Upper lobe of right lung (tissue), 1 donor: Measurements from ENCODE around the gene DGKZ. TPM values are rescaled to one million over a fixed set of nuclear protein-coding genes. Genes with fewer than 3 reads are reported as not detected.

ENCODE experiments used
- ATAC-seq: fragments of 200-7000 bp; cut with Tn5 transposase; one replicate; pipeline ENCODE4 v1.9.1; 2020; ENCODE audit warnings: mild to moderate bottlenecking, moderate library complexity
- DNase-seq: peaks from one replicate; pipeline ENCODE4 v3.0.0-alpha.2; 2020
- H3K27ac ChIP-seq: fragments of 200-600 bp; one replicate; pipeline ENCODE4 v1.8.0; 2022
- H3K27me3 ChIP-seq: fragments of 200-600 bp; one replicate; pipeline ENCODE4 v1.8.0; 2022; ENCODE audit warnings: mild to moderate bottlenecking
- H3K36me3 ChIP-seq: fragments of 200-600 bp; one replicate; pipeline ENCODE4 v1.8.0; 2022
- H3K4me1 ChIP-seq: fragments of 200-600 bp; one replicate; pipeline ENCODE4 v1.8.0; 2022
- H3K4me3 ChIP-seq: fragments of 200-600 bp; one replicate; pipeline ENCODE4 v1.8.0; 2022; ENCODE audit warnings: mild to moderate bottlenecking
- H3K9me3 ChIP-seq: fragments of 200-600 bp; one replicate; pipeline ENCODE4 v1.8.0; 2022
- intact Hi-C: fragments of 100-400 bp; cut with DNase I; formaldehyde crosslinking; loops from one replicate; pipeline ENCODE4 v1.11.0; 2022
- total RNA-seq: library from RNA; stranded (reverse); fragmentation: NEBNext Ultra II Directional; extraction: Animal tissue kit (Norgen Biotek cat#: 25700); gene quantifications from one replicate; pipeline ENCODE4 v1.2.1, GENCODE V29; 2021
- TF ChIP-seq, protein P1 (sequence below): fragments of 200-600 bp; IDR thresholded peaks from one replicate; pipeline ENCODE4 v1.8.0; 2022; ENCODE audit warnings: antibody characterized with exemption
- donor health status: DM: no; HTN: yes; CAD: no; lungs with severe emphysema.

Gene DGKZ
- total RNA-seq, 1 donor from 2014 or later, result 50.4 TPM

DNA sequence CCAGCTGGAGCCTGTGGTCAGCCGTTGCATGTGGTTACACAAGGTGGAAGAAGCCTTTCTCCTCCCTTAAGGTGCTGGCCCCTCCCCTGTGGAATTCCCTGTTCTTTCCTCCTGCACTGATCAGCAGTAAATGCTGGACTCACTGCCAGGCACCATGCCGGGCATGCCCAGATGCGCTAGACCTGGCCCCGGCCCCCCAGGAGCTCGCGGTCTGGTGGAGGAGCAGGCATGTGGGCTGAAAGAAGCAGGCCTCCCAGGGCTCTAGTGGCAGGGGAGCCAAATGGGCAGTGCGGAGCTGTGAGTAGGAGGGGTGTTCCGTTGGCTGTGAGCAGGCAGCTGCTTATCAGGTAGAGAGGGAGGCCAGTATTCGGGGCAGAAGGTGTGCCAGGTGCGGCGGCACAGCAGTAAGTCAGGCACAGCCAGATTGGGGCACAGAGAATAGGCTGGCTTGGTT, 10.2 kb downstream of the DGKZ start:
- H3K9me3 ChIP-seq, result no peaks in the 10 kb centered on the region
- DNase-seq (no peak), ATAC-seq (peak; percentile 15)
- H3K27me3 ChIP-seq, result no peaks in the 10 kb centered on the region
- no peak overlapping the region for H3K4me3 ChIP-seq
- no peak overlapping the region for H3K27ac ChIP-seq
- intact Hi-C loops, result no loop called here
- peaks cover 4% of the 10 kb centered on the region for H3K36me3 ChIP-seq
- peaks cover 35% of the 10 kb centered on the region for H3K4me1 ChIP-seq
- TF ChIP-seq, protein P1, sequence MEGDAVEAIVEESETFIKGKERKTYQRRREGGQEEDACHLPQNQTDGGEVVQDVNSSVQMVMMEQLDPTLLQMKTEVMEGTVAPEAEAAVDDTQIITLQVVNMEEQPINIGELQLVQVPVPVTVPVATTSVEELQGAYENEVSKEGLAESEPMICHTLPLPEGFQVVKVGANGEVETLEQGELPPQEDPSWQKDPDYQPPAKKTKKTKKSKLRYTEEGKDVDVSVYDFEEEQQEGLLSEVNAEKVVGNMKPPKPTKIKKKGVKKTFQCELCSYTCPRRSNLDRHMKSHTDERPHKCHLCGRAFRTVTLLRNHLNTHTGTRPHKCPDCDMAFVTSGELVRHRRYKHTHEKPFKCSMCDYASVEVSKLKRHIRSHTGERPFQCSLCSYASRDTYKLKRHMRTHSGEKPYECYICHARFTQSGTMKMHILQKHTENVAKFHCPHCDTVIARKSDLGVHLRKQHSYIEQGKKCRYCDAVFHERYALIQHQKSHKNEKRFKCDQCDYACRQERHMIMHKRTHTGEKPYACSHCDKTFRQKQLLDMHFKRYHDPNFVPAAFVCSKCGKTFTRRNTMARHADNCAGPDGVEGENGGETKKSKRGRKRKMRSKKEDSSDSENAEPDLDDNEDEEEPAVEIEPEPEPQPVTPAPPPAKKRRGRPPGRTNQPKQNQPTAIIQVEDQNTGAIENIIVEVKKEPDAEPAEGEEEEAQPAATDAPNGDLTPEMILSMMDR, result no peak

GRCh38 chr11:46359953-46360352, 12.7 kb downstream of the DGKZ start:
- no peak for DNase-seq
- Histone ChIP-seq H3K9me3 (no peaks in the 10 kb centered on the region), H3K4me1 (peaks cover 47% of the 10 kb centered on the region), H3K4me3 (no peak overlapping the region), H3K27me3 (no peaks in the 10 kb centered on the region), H3K36me3 (peaks cover 4% of the 10 kb centered on the region), H3K27ac (no peak overlapping the region)
- no peak for ATAC-seq
- intact Hi-C loops, result no loop called here
- TF ChIP-seq, protein P1, result no peak

GRCh38 chr11:46360878-46361277, 13.6 kb downstream of the DGKZ start:
- Histone ChIP-seq H3K4me3 (peak overlapping the region; percentile 36), H3K9me3 (no peaks in the 10 kb centered on the region), H3K27me3 (no peaks in the 10 kb centered on the region), H3K4me1 (peaks cover 47% of the 10 kb centered on the region), H3K36me3 (peaks cover 4% of the 10 kb centered on the region), H3K27ac (peak overlapping the region; percentile 86)
- TF ChIP-seq, protein P1, result no peak
- peak; percentile 15 for ATAC-seq
- no peak for DNase-seq
- intact Hi-C loops, result no loop called here

GRCh38 chr11:46361283-46362155, 14.3 kb downstream of the DGKZ start:
- intact Hi-C loops, result no loop called here
- Histone ChIP-seq H3K27me3 (no peaks in the 10 kb centered on the region), H3K27ac (peak overlapping the region; percentile 86), H3K36me3 (no peaks in the 10 kb centered on the region), H3K4me1 (peaks cover 47% of the 10 kb centered on the region), H3K9me3 (no peaks in the 10 kb centered on the region), H3K4me3 (peak overlapping the region; percentile 36)
- peak; percentile 88 for DNase-seq
- TF ChIP-seq, protein P1, result no peak
- peak; percentile 79 for ATAC-seq

GRCh38 chr11:46362156-46363030, 15.1 kb downstream of the DGKZ start:
- Histone ChIP-seq H3K4me3 (peak overlapping the region; percentile 36), H3K9me3 (no peaks in the 10 kb centered on the region), H3K36me3 (no peaks in the 10 kb centered on the region), H3K4me1 (peaks cover 46% of the 10 kb centered on the region), H3K27me3 (no peaks in the 10 kb centered on the region), H3K27ac (peak overlapping the region; percentile 86)
- DNase-seq (no peak), ATAC-seq (no peak)
- TF ChIP-seq, protein P1, result no peak
- intact Hi-C loops, result no loop called here
